Neural progenitor cell (in vitro differentiated cells): ENCODE measurements around the gene DKK2. TPM values are rescaled to one million over a fixed set of nuclear protein-coding genes. Genes with fewer than 3 reads are reported as not detected.
A peak's percentile ranks its signal among the peaks of the same experiment; 100 is the strongest.

ENCODE experiments used
- DNase-seq: peaks from one replicate; pipeline ENCODE4 v3.0.0-alpha.2; 2016; ENCODE audit warnings: low spot score
- H2AFZ ChIP-seq: fragments of 200-600 bp; sonication (generic); replicated peaks from 2 replicates; pipeline ENCODE4 v1.6.1; 2016; ENCODE audit warnings: antibody characterized with exemption
- H3F3A ChIP-seq: fragments of 200-600 bp; sonication (generic); 2 replicates; pipeline ENCODE4 v1.6.1; 2016; ENCODE audit warnings: antibody characterized with exemption, low read depth
- H3K27ac ChIP-seq: fragments of 200-600 bp; sonication (generic); 2 replicates; pipeline ENCODE4 v1.5.1; 2016; ENCODE audit warnings: mild to moderate bottlenecking
- H3K27me3 ChIP-seq: fragments of 200-600 bp; sonication (generic); 2 replicates; pipeline ENCODE4 v1.6.1; 2016; ENCODE audit warnings: mild to moderate bottlenecking, moderate library complexity
- H3K36me3 ChIP-seq: fragments of 200-600 bp; sonication (generic); 2 replicates; pipeline ENCODE4 v1.5.1; 2016
- H3K4me1 ChIP-seq: fragments of 200-600 bp; sonication (generic); 2 replicates; pipeline ENCODE4 v1.6.1; 2016; ENCODE audit warnings: mixed run types
- H3K4me2 ChIP-seq: fragments of 200-600 bp; sonication (generic); 2 replicates; pipeline ENCODE4 v1.6.1; 2016
- H3K4me3 ChIP-seq: fragments of 200-600 bp; sonication (generic); 2 replicates; pipeline ENCODE4 v1.5.1; 2016
- H3K79me2 ChIP-seq: fragments of 200-600 bp; sonication (generic); 2 replicates; pipeline ENCODE4 v1.6.1; 2016; ENCODE audit warnings: low read depth
- H3K9ac ChIP-seq: fragments of 200-600 bp; sonication (generic); 2 replicates; pipeline ENCODE4 v1.6.1; 2016
- H3K9me3 ChIP-seq: fragments of 200-600 bp; sonication (generic); 2 replicates; pipeline ENCODE4 v1.5.1; 2016; ENCODE audit warnings: low read depth
- H4K20me1 ChIP-seq: fragments of 200-600 bp; sonication (generic); 2 replicates; pipeline ENCODE4 v1.6.1; 2016; ENCODE audit warnings: low read depth
- H3K27ac Mint-ChIP-seq: 3 replicates; pipeline ENCODE4 v1.8.0; 2021; ENCODE audit warnings: mixed read lengths
- H3K27me3 Mint-ChIP-seq: 2 replicates; pipeline ENCODE4 v1.8.0; 2022; ENCODE audit warnings: low read depth, mild to moderate bottlenecking, inconsistent platforms, moderate library complexity, mixed read lengths; ENCODE audit not compliant: insufficient read depth
- H3K36me3 Mint-ChIP-seq: 3 replicates; pipeline ENCODE4 v1.8.0; 2021; ENCODE audit warnings: mixed read lengths
- H3K4me1 Mint-ChIP-seq: 3 replicates; pipeline ENCODE4 v1.8.0; 2021; ENCODE audit warnings: mixed read lengths
- H3K4me3 Mint-ChIP-seq: 3 replicates; pipeline ENCODE4 v1.8.0; 2021; ENCODE audit warnings: mild to moderate bottlenecking, moderate library complexity, mixed read lengths
- H3K9me3 Mint-ChIP-seq: 3 replicates; pipeline ENCODE4 v1.8.0; 2020; ENCODE audit warnings: mixed read lengths
- EZH2 ChIP-seq: fragments of 200-600 bp; sonication (generic); IDR thresholded peaks from 2 replicates; pipeline ENCODE4 v1.6.1; 2017; ENCODE audit warnings: antibody characterized with exemption, mild to moderate bottlenecking, moderate library complexity
- EZH2phosphoT487 ChIP-seq: fragments of 200-600 bp; sonication (generic); IDR thresholded peaks from 2 replicates; pipeline ENCODE4 v1.6.1; 2017; ENCODE audit warnings: antibody characterized with exemption
- total RNA-seq: library from RNA; depleted of rRNA; stranded (reverse); fragments of >200 nt; gene quantifications from 2 replicates; pipeline ENCODE4 v1.2.3, GENCODE V29; 2015; ENCODE audit warnings: low replicate concordance
- TF ChIP-seq, protein P1 (sequence below): fragments of 200-600 bp; sonication (generic); IDR thresholded peaks from 2 replicates; pipeline ENCODE4 v1.5.1; 2017; ENCODE audit warnings: antibody characterized with exemption, mild to moderate bottlenecking

Gene DKK2
- total RNA-seq, 1 donor from 2014 or later: not detected

DNA sequence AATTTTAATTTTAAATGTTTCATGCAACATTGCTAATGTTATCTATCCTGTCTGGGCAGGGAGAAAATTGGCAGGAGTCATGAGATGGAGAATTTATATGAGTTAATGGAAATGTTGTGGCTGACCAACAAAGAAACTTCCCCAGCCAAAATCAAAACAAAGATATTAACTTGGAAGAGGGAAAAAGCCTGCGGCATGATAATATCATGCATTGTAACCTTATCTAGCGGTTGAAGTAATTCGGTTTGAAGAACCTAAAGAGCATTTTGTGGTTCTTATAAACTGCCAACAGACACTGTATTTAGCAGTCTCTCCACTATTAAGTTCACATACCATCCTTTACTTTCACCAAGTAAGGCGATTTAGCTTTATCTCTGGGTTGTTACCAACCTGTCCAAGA lies 42.3 kb downstream of the DKK2 start:
- no peaks in the 10 kb centered on the region for H3F3A ChIP-seq
- no peak for DNase-seq
- H3K36me3 ChIP-seq: no peaks in the 10 kb centered on the region
- H3K9ac ChIP-seq: no peak overlapping the region
- no peaks in the 10 kb centered on the region for H3K27me3 Mint-ChIP-seq
- no peaks in the 10 kb centered on the region for H3K27me3 ChIP-seq
- H4K20me1 ChIP-seq: no peaks in the 10 kb centered on the region
- no peak overlapping the region for H3K4me2 ChIP-seq
- H3K9me3 Mint-ChIP-seq: no peaks in the 10 kb centered on the region
- TF ChIP-seq, protein P1, sequence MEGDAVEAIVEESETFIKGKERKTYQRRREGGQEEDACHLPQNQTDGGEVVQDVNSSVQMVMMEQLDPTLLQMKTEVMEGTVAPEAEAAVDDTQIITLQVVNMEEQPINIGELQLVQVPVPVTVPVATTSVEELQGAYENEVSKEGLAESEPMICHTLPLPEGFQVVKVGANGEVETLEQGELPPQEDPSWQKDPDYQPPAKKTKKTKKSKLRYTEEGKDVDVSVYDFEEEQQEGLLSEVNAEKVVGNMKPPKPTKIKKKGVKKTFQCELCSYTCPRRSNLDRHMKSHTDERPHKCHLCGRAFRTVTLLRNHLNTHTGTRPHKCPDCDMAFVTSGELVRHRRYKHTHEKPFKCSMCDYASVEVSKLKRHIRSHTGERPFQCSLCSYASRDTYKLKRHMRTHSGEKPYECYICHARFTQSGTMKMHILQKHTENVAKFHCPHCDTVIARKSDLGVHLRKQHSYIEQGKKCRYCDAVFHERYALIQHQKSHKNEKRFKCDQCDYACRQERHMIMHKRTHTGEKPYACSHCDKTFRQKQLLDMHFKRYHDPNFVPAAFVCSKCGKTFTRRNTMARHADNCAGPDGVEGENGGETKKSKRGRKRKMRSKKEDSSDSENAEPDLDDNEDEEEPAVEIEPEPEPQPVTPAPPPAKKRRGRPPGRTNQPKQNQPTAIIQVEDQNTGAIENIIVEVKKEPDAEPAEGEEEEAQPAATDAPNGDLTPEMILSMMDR: no peak
- TF ChIP-seq EZH2 (no peak), EZH2phosphoT487 (no peak)
- H3K36me3 Mint-ChIP-seq: no peaks in the 10 kb centered on the region
- peak overlapping the region; percentile 12 for H2AFZ ChIP-seq
- no peaks in the 10 kb centered on the region for H3K79me2 ChIP-seq
- no peaks in the 10 kb centered on the region for H3K9me3 ChIP-seq
- peaks cover 5% of the 10 kb centered on the region for H3K4me1 ChIP-seq
- H3K4me3 Mint-ChIP-seq: no peak overlapping the region
- no peak overlapping the region for H3K27ac ChIP-seq
- no peak overlapping the region for H3K4me3 ChIP-seq
- no peaks in the 10 kb centered on the region for H3K4me1 Mint-ChIP-seq
- H3K27ac Mint-ChIP-seq: no peak overlapping the region

DNA sequence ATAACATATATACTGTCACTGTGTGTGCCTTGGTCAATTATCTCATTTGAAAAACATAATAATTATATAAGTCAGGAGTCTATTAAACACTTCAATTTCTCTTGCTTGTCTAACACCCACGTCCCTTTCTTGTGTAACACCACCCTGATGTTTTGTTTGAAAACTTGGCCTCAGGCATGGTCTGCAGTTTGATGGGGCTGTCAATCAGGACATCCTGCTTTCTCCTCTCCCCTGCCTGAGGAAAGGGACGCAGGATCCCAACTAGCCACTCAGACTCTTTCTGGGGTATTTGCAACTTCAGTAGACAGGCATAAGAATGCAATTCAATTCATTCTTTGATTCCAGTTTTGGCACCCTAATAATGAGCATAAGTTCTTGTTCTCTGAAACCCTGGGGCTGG lies 48.8 kb downstream of the DKK2 start:
- H3K9me3 ChIP-seq: no peaks in the 10 kb centered on the region
- Mint-ChIP-seq H3K9me3 (no peaks in the 10 kb centered on the region), H3K4me3 (no peak overlapping the region), H3K4me1 (peaks cover 12% of the 10 kb centered on the region), H3K27me3 (no peaks in the 10 kb centered on the region), H3K27ac (no peak overlapping the region), H3K36me3 (no peaks in the 10 kb centered on the region)
- no peaks in the 10 kb centered on the region for H3K79me2 ChIP-seq
- no peaks in the 10 kb centered on the region for H3K36me3 ChIP-seq
- H3K4me2 ChIP-seq: no peak overlapping the region
- H3K4me3 ChIP-seq: no peak overlapping the region
- H3K27me3 ChIP-seq: no peaks in the 10 kb centered on the region
- H3F3A ChIP-seq: no peaks in the 10 kb centered on the region
- no peaks in the 10 kb centered on the region for H4K20me1 ChIP-seq
- H3K4me1 ChIP-seq: no peaks in the 10 kb centered on the region
- H3K9ac ChIP-seq: no peak overlapping the region
- DNase-seq: no peak
- TF ChIP-seq, protein P1: no peak
- TF ChIP-seq EZH2 (no peak), EZH2phosphoT487 (no peak)
- no peak overlapping the region for H2AFZ ChIP-seq
- H3K27ac ChIP-seq: no peak overlapping the region

DNA sequence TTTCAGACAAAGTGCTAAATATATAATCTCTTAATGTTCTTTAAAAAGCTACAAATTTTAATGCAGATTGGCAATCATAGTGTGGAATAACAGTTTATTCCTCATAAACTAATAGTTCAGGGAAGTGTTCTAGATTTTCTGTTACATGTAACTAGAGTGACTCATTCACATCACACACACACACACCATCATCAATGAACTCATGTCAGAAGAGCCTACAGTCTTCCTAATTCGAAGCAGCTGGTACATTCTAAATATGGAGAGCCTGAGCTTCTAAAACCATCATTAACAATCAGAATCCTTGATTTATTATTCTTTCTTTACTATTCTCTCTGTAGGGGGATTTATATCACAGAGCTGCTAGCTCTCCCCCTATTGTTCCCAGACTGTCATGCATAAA lies 49.6 kb downstream of the DKK2 start:
- no peaks in the 10 kb centered on the region for H4K20me1 ChIP-seq
- Mint-ChIP-seq H3K4me3 (no peak overlapping the region), H3K9me3 (no peaks in the 10 kb centered on the region), H3K27me3 (no peaks in the 10 kb centered on the region), H3K36me3 (no peaks in the 10 kb centered on the region), H3K4me1 (peaks cover 13% of the 10 kb centered on the region), H3K27ac (no peak overlapping the region)
- H3K9me3 ChIP-seq: no peaks in the 10 kb centered on the region
- H3K27ac ChIP-seq: no peak overlapping the region
- no peak for DNase-seq
- H3F3A ChIP-seq: no peaks in the 10 kb centered on the region
- no peak overlapping the region for H3K4me2 ChIP-seq
- no peak overlapping the region for H2AFZ ChIP-seq
- no peak overlapping the region for H3K4me3 ChIP-seq
- H3K79me2 ChIP-seq: no peaks in the 10 kb centered on the region
- no peak overlapping the region for H3K9ac ChIP-seq
- H3K36me3 ChIP-seq: no peaks in the 10 kb centered on the region
- peaks cover 7% of the 10 kb centered on the region for H3K4me1 ChIP-seq
- H3K27me3 ChIP-seq: no peaks in the 10 kb centered on the region
- TF ChIP-seq, protein P1: no peak
- TF ChIP-seq EZH2 (no peak), EZH2phosphoT487 (no peak)
